Body of pancreas (tissue), 4 donors: Measurements from ENCODE around the gene MIEF2. TPM values are rescaled to one million over a fixed set of nuclear protein-coding genes. Genes with fewer than 3 reads are reported as not detected.

ENCODE experiments used
- ATAC-seq: fragments of 150-250 bp; one replicate; pipeline ENCODE4 v1.9.1; 2016
- DNase-seq, 4 donors: peaks; one replicate each; pipeline ENCODE4 v3.0.0-alpha.2; 2019
- H3K27ac ChIP-seq, 4 donors: fragments of 200-600 bp; sonication (generic); 1 replicate in 3 of 4; 2 replicates in 1 of 4; pipeline versions ENCODE4 v1.5.1 to v1.6.1; 2016 to 2019; ENCODE audit warnings: mild to moderate bottlenecking in 1 of 4, mixed read lengths in 1 of 4, moderate library complexity in 1 of 4
- H3K27me3 ChIP-seq, 2 donors: fragments of 200-600 bp; sonication (generic); one replicate each; pipeline ENCODE4 v1.6.0; 2016; ENCODE audit warnings: mild to moderate bottlenecking in 1 of 2
- H3K36me3 ChIP-seq, 2 donors: fragments of 200-600 bp; sonication (generic); replicated peaks in 1 of 2; 2 replicates each; pipeline ENCODE4 v1.5.1; 2016; ENCODE audit warnings: low read depth in 2 of 2; ENCODE audit not compliant: insufficient read depth in 1 of 2
- H3K4me1 ChIP-seq: fragments of 200-600 bp; sonication (generic); one replicate; pipeline ENCODE4 v1.6.0; 2016
- H3K4me3 ChIP-seq, 2 donors: fragments of 200-600 bp; sonication (generic); 1 replicate in 1 of 2; 2 replicates in 1 of 2; pipeline ENCODE4 v1.5.1; 2016 to 2019
- H3K9me3 ChIP-seq, 3 donors: fragments of 200-600 bp; sonication (generic); 1 replicate in 2 of 3; 2 replicates in 1 of 3; pipeline ENCODE4 v1.5.1; 2016
- POLR2A ChIP-seq, 3 donors: fragments of 450-650 bp; IDR thresholded peaks; one replicate each; pipeline ENCODE4 v1.6.1; 2016; ENCODE audit warnings: antibody characterized with exemption in 3 of 3, mild to moderate bottlenecking in 2 of 3
- WGBS, 2 donors: methylation state at CpG; one replicate each; pipeline ENCODE4 v1.1.5; 2017; 5-methylcytosine and 5-hydroxymethylcytosine counted together
- intact Hi-C: fragments of 100-400 bp; cut with DNase I; formaldehyde crosslinking; loops from one replicate; pipeline ENCODE4 v1.15.1; 2023
- total RNA-seq, 2 donors: library from RNA; depleted of rRNA; stranded (reverse); fragments of >200 nt; gene quantifications; one replicate each; pipeline ENCODE4 v1.1.0, GENCODE V29; 2016
- TF ChIP-seq, protein P1 (sequence below), 7 experiments: fragments of 450-650 bp in 4 of 7; fragments of 200-600 bp in 3 of 7; sonication (generic) in 3 of 7; IDR thresholded peaks; one replicate each; pipeline ENCODE4 v1.5.1; 2016 to 2019; ENCODE audit warnings: antibody characterized with exemption in 7 of 7

MIEF2 gene
- total RNA-seq, 2 donors from 2014 or later: 16.2 to 21.8 TPM

DNA sequence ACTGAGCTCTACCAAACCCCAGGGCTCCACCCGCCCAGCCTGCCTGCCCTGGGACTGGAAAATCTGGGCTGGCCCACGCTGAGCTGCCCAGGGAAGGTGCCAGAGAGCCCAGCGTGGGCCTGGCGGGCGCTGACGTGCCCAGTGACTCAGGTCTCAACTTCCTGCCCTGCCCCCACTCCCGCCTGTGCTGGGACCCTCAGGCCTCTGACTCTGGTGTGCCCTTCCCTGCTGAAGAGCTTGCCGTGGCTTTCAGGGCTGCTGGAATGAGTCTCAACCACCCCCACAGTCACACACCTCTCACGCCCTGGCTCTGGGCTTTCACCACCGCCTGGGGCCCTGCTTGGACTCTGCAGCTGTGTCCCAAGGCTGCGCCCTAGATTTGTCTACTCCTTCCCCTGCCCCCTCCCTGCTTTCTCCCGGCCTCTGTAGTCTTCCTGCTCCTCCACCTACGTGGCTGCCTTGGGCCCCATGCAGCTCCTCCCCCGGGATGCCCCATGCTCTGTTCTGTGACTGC, 24.7 kb upstream of the MIEF2 start:
- no peak for ATAC-seq
- Histone ChIP-seq H3K27ac (no peak overlapping the region), H3K27me3 (no peaks in the 10 kb centered on the region), H3K36me3 (no peaks in the 10 kb centered on the region), H3K4me3 (no peak overlapping the region), H3K9me3 (no peaks in the 10 kb centered on the region), H3K4me1 (no peaks in the 10 kb centered on the region)
- DNase-seq: no peak
- intact Hi-C loops: no loop called here
- TF ChIP-seq POLR2A (IDR thresholded peaks at IDR 0.05): no peak
- TF ChIP-seq, protein P1, sequence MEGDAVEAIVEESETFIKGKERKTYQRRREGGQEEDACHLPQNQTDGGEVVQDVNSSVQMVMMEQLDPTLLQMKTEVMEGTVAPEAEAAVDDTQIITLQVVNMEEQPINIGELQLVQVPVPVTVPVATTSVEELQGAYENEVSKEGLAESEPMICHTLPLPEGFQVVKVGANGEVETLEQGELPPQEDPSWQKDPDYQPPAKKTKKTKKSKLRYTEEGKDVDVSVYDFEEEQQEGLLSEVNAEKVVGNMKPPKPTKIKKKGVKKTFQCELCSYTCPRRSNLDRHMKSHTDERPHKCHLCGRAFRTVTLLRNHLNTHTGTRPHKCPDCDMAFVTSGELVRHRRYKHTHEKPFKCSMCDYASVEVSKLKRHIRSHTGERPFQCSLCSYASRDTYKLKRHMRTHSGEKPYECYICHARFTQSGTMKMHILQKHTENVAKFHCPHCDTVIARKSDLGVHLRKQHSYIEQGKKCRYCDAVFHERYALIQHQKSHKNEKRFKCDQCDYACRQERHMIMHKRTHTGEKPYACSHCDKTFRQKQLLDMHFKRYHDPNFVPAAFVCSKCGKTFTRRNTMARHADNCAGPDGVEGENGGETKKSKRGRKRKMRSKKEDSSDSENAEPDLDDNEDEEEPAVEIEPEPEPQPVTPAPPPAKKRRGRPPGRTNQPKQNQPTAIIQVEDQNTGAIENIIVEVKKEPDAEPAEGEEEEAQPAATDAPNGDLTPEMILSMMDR (IDR thresholded peaks at IDR 0.05): no peak
- WGBS, 2 donors: 80 to 87% methylated on average over 13 to 14 of the region's 14 CpGs

DNA sequence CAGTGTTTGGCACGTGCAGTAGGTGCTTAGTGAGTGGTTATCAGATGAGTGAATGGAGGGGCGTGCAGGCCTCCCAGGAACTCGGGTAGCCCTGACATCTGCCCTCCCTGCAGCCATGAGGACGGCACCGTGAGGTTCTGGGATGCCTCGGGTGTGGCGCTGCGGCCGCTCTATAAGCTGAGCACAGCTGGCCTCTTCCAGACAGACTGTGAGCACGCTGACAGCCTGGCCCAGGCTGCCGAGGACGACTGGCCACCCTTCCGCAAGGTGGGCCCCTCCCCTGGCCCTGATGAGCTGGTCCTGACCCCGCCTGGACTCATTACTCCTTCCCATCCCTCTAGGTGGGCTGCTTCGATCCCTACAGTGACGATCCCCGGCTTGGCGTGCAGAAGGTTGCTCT, 24.0 kb upstream of the MIEF2 start:
- TF ChIP-seq POLR2A (IDR thresholded peaks at IDR 0.05): no peak
- TF ChIP-seq, protein P1 (IDR thresholded peaks at IDR 0.05): no peak
- DNase-seq (no peak), ATAC-seq (no peak)
- intact Hi-C loops: no loop called here
- Histone ChIP-seq H3K4me3 (no peak overlapping the region), H3K9me3 (no peaks in the 10 kb centered on the region), H3K27me3 (no peaks in the 10 kb centered on the region), H3K4me1 (no peaks in the 10 kb centered on the region), H3K27ac (no peak overlapping the region), H3K36me3 (no peaks in the 10 kb centered on the region)
- WGBS, 2 donors: 84 to 90% methylated on average over 14 to 18 of the region's 18 CpGs

DNA sequence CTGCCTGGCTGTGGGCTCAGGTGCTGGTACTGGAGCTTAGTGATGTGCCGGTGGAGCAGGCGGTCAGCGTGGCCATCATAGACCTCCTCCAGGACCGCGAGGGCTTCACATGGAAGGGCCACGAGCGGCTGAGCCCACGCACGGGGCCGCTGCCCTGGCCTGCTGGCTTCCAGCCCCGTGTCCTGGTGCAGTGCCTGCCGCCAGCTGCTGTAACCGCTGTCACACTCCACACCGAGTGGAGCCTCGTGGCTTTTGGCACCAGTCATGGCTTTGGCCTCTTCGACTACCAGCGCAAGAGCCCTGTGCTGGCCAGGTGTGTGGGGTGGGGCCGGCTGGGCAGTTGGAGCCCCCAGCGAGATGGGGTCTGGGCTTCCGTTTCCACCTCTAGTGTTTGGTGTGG, 23.0 kb upstream of the MIEF2 start:
- intact Hi-C loops: no loop called here
- Histone ChIP-seq H3K27ac (no peak overlapping the region), H3K9me3 (no peaks in the 10 kb centered on the region), H3K4me1 (no peaks in the 10 kb centered on the region), H3K4me3 (no peak overlapping the region), H3K36me3 (no peaks in the 10 kb centered on the region), H3K27me3 (no peaks in the 10 kb centered on the region)
- ATAC-seq (no peak), DNase-seq (no peak)
- no peak for TF ChIP-seq POLR2A (IDR thresholded peaks at IDR 0.05)
- TF ChIP-seq, protein P1 (IDR thresholded peaks at IDR 0.05): no peak
- WGBS, 2 donors: 88% methylated on average over 20 of the region's 20 CpGs; no CpG with 5 or more reads in 1 of the 2 donors

DNA sequence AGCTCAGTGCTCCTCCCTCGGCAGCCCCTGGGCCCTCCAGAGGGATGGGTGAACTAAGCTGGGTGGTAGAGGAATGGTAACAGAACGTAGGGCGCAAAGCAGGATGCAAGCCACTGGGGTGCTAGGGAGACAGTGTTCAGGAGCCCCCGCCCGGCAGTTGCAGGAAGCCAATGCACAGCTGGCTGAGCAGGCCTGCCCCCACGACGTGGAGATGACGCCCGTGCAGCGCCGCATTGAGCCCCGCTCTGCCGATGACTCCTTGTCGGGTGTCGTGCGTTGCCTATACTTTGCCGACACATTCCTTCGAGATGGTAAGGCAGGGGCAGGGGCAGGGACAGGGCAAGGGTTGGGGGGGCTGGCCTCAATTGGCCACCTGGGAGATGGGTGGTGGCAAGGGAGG, 22.2 kb upstream of the MIEF2 start:
- H3K9me3 ChIP-seq: no peaks in the 10 kb centered on the region
- no peak overlapping the region for H3K4me3 ChIP-seq
- no peak for ATAC-seq
- no peak for TF ChIP-seq POLR2A (IDR thresholded peaks at IDR 0.05)
- TF ChIP-seq, protein P1 (IDR thresholded peaks at IDR 0.05): no peak
- intact Hi-C loops: no loop called here
- no peaks in the 10 kb centered on the region for H3K27me3 ChIP-seq
- no peaks in the 10 kb centered on the region for H3K4me1 ChIP-seq
- 92 to 96% methylated on average over 16 to 18 of the region's 18 CpGs for WGBS, 2 donors
- no peak overlapping the region for H3K27ac ChIP-seq
- H3K36me3 ChIP-seq: no peaks in the 10 kb centered on the region
- DNase-seq: no peak

DNA sequence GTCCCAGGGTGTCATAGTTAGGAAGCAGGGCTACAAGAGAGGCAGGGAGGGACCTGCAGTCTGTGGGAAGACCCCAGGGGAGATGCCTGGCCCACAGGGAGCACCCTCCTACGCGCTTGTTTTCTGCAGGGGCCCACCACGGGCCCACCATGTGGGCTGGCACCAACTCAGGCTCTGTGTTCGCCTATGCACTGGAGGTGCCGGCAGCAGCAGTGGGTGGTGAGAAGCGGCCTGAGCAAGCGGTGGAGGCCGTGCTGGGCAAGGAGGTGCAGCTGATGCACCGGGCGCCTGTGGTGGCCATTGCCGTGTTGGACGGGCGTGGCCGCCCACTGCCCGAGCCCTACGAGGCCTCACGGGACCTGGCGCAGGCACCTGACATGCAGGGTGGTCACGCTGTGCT, 20.0 kb upstream of the MIEF2 start:
- WGBS, 2 donors: 85 to 92% methylated on average over 8 to 18 of the region's 19 CpGs
- Histone ChIP-seq H3K27ac (no peak overlapping the region), H3K27me3 (no peaks in the 10 kb centered on the region), H3K4me3 (no peak overlapping the region), H3K9me3 (no peaks in the 10 kb centered on the region), H3K4me1 (no peaks in the 10 kb centered on the region), H3K36me3 (peaks cover 0 to 8% of the 10 kb centered on the region in 2 donors)
- TF ChIP-seq, protein P1 (IDR thresholded peaks at IDR 0.05): no peak
- no peak for TF ChIP-seq POLR2A (IDR thresholded peaks at IDR 0.05)
- DNase-seq (no peak), ATAC-seq (no peak)
- intact Hi-C loops: no loop called here
